IMR-90 (cell line): ENCODE results near the gene ADGRL3. TPM values are rescaled to one million over a fixed set of nuclear protein-coding genes. Genes with fewer than 3 reads are reported as not detected.
"Not testable (repeated sequence)": the region's sequence is repeated elsewhere in the genome, so short reads cannot be mapped to it uniquely, and the experiment has no call there.

Source experiments
- ATAC-seq: fragments of 200-7000 bp; cut with Tn5 transposase; 2 replicates; pipeline ENCODE4 v1.9.1; 2020; ENCODE audit warnings: low read depth, mild to moderate bottlenecking, moderate library complexity
- BruUV-seq: library from RNA; stranded (reverse); fragments of 400-500 nt; replicated peaks from 2 replicates; lab custom pipeline; 2021; lab: Mats Ljungman, UMichigan
- CTCF ChIA-PET: fragments of 300-600 bp; formaldehyde crosslinking; extraction: SDS; loops from one replicate; lab custom pipeline; 2021; ENCODE audit warnings: antibody characterized with exemption; lab: Yijun Ruan, JAX
- POLR2A ChIA-PET: fragments of 300-600 bp; sonication (Branson Sonifier 250); formaldehyde crosslinking; loops from one replicate; lab custom pipeline; 2022; ENCODE audit warnings: antibody characterized with exemption; ENCODE audit not compliant: unreplicated experiment; lab: Charles Lee
- DNase-seq: peaks from one replicate; pipeline ENCODE4 v3.0.0; 2013
- H2AFZ ChIP-seq: replicated peaks from 2 replicates; pipeline ENCODE3; 2013; ENCODE audit warnings: low read length, mild to moderate bottlenecking; ENCODE audit not compliant: poor library complexity
- H2AK5ac ChIP-seq: 2 replicates; pipeline ENCODE4 v1.6.1; 2013; ENCODE audit warnings: low read depth, low read length, inconsistent platforms
- H2AK9ac ChIP-seq: replicated peaks from 2 replicates; pipeline ENCODE3; 2013; ENCODE audit warnings: mild to moderate bottlenecking, low read depth, low read length, moderate library complexity; ENCODE audit not compliant: poor library complexity
- H2BK120ac ChIP-seq: 2 replicates; pipeline ENCODE4 v1.6.1; 2013; ENCODE audit warnings: low read depth, low read length, inconsistent platforms
- H2BK15ac ChIP-seq: 3 replicates; pipeline ENCODE4 v1.6.1; 2013; ENCODE audit warnings: low read depth, low read length, inconsistent platforms
- H2BK20ac ChIP-seq: 2 replicates; pipeline ENCODE4 v1.6.1; 2013; ENCODE audit warnings: low read depth, mild to moderate bottlenecking, inconsistent platforms, low read length, moderate library complexity
- H2BK5ac ChIP-seq: 2 replicates; pipeline ENCODE4 v1.6.1; 2013; ENCODE audit warnings: mild to moderate bottlenecking, low read depth, low read length, inconsistent platforms; ENCODE audit not compliant: poor library complexity, severe bottlenecking
- H3K14ac ChIP-seq: replicated peaks from 2 replicates; pipeline ENCODE4 v1.6.1; 2013; ENCODE audit warnings: low read depth, low read length, inconsistent platforms
- H3K18ac ChIP-seq: 2 replicates; pipeline ENCODE4 v1.6.1; 2013; ENCODE audit warnings: low read depth, low read length, control low read depth
- H3K23ac ChIP-seq: 2 replicates; pipeline ENCODE4 v1.6.1; 2013; ENCODE audit warnings: low read depth, low read length, inconsistent platforms
- H3K27ac ChIP-seq: 2 replicates; pipeline ENCODE4 v1.5.1; 2013; ENCODE audit warnings: mild to moderate bottlenecking, control low read depth, low read length; ENCODE audit not compliant: insufficient read depth
- H3K27me3 ChIP-seq: 2 replicates; pipeline ENCODE4 v1.6.1; 2013; ENCODE audit warnings: low read length; ENCODE audit not compliant: control insufficient read depth, insufficient read depth
- H3K36me3 ChIP-seq: 2 replicates; pipeline ENCODE4 v1.6.1; 2013; ENCODE audit warnings: low read length, mixed read lengths; ENCODE audit not compliant: control insufficient read depth, insufficient read depth
- H3K4ac ChIP-seq: 2 replicates; pipeline ENCODE4 v1.6.1; 2013; ENCODE audit warnings: low read depth, low read length, inconsistent platforms
- H3K4me1 ChIP-seq: 2 replicates; pipeline ENCODE4 v1.6.1; 2013; ENCODE audit warnings: low read length, mixed read lengths; ENCODE audit not compliant: control insufficient read depth, insufficient read depth
- H3K4me2 ChIP-seq: 2 replicates; pipeline ENCODE4 v1.6.1; 2013; ENCODE audit warnings: low read depth, mild to moderate bottlenecking, control low read depth, low read length, moderate library complexity
- H3K4me3 ChIP-seq: 2 replicates; pipeline ENCODE4 v1.5.1; 2013; ENCODE audit warnings: low read depth, mild to moderate bottlenecking, control low read depth, low read length, moderate library complexity; ENCODE audit not compliant: insufficient read depth
- H3K56ac ChIP-seq: 2 replicates; pipeline ENCODE4 v1.6.1; 2013; ENCODE audit warnings: low read length, inconsistent platforms; ENCODE audit not compliant: insufficient read depth; ENCODE audit errors: extremely low read depth
- H3K79me1 ChIP-seq, 2 experiments: 2 replicates each; pipeline ENCODE4 v1.6.1; 2013; ENCODE audit warnings: low read length in 2 of 2, inconsistent platforms in 1 of 2, low read depth in 1 of 2
- H3K9ac ChIP-seq: 2 replicates; pipeline ENCODE4 v1.6.1; 2013; ENCODE audit warnings: low read depth, low read length, control low read depth
- H3K9me1 ChIP-seq: 2 replicates; pipeline ENCODE4 v1.6.1; 2013; ENCODE audit warnings: low read length, inconsistent platforms; ENCODE audit not compliant: insufficient read depth
- H3K9me3 ChIP-seq: 2 replicates; pipeline ENCODE4 v1.6.1; 2013; ENCODE audit warnings: low read length; ENCODE audit not compliant: control insufficient read depth, insufficient read depth
- H4K20me1 ChIP-seq: 2 replicates; pipeline ENCODE4 v1.6.1; 2013; ENCODE audit warnings: low read length, inconsistent platforms; ENCODE audit not compliant: insufficient read depth
- H4K5ac ChIP-seq: 2 replicates; pipeline ENCODE4 v1.6.1; 2013; ENCODE audit warnings: mild to moderate bottlenecking, low read depth, low read length, control low read depth
- H4K8ac ChIP-seq, 2 experiments: 2 replicates each; pipeline ENCODE4 v1.6.1; 2013; ENCODE audit warnings: low read depth in 2 of 2, low read length in 2 of 2, control low read depth in 1 of 2, inconsistent platforms in 1 of 2
- H4K91ac ChIP-seq: 2 replicates; pipeline ENCODE4 v1.6.1; 2013; ENCODE audit warnings: low read depth, low read length, inconsistent platforms; ENCODE audit not compliant: insufficient read depth
- CEBPB ChIP-seq: IDR thresholded peaks from 2 replicates; pipeline ENCODE4 v1.6.1; 2012; ENCODE audit warnings: low read depth, low read length, improper control_type of control experiment
- CHD1 ChIP-seq: IDR thresholded peaks from 2 replicates; pipeline ENCODE4 v1.6.1; 2012; ENCODE audit warnings: low read depth, low read length, improper control_type of control experiment
- RFX5 ChIP-seq: IDR thresholded peaks from 2 replicates; pipeline ENCODE4 v1.8.0; 2012; ENCODE audit warnings: low read depth, mild to moderate bottlenecking, low read length, moderate library complexity
- SMC3 ChIP-seq: fragments of 150-350 bp; IDR thresholded peaks from 2 replicates; pipeline ENCODE4 v1.6.1; 2016; ENCODE audit warnings: low read depth, mild to moderate bottlenecking, antibody characterized with exemption, low read length, moderate library complexity
- WGBS, 2 experiments: methylation state at CpG; one replicate each; pipeline versions ENCODE4 v1.1.5 to v1.1.7; 2013; ENCODE audit warnings: missing lambda C conversion rate in 2 of 2; ENCODE audit not compliant: insufficient read length in 1 of 2; ENCODE audit errors: extremely low coverage in 2 of 2; 5-methylcytosine and 5-hydroxymethylcytosine counted together
- dilution Hi-C: fragments of 300-500 bp; cut with HindIII; formaldehyde crosslinking; loops from one replicate; pipeline ENCODE4 v1.14.3; 2018; ENCODE audit warnings: low sequenced_read_pairs; ENCODE audit not compliant: unreplicated experiment
- in situ Hi-C: fragments of 300-500 bp; cut with MboI; formaldehyde crosslinking; loops from 3 replicates; pipeline ENCODE4 v1.14.3; 2019; ENCODE audit warnings: low sequenced_read_pairs, inconsistent platforms, mixed read lengths
- intact Hi-C: fragments of 100-400 bp; cut with micrococcal nuclease; formaldehyde crosslinking; loops from 2 replicates; pipeline ENCODE4 v1.10.0; 2022
- polyA plus RNA-seq, 3 experiments: library from polyadenylated mRNA; depleted of rRNA; stranded (reverse); fragments of >200 nt; gene quantifications; 2 replicates each; pipeline ENCODE4 v1.2.3, GENCODE V29; 2012; ENCODE audit warnings: low replicate concordance in 1 of 3
- total RNA-seq: library from RNA; depleted of rRNA; stranded (reverse); fragments of >200 nt; gene quantifications from 2 replicates; pipeline ENCODE4 v1.2.3, GENCODE V29; 2012
- TF ChIP-seq, protein P1 (sequence below): fragments of 150-350 bp; IDR thresholded peaks from 2 replicates; pipeline ENCODE4 v1.6.1; 2017; ENCODE audit warnings: mild to moderate bottlenecking, antibody characterized with exemption, low read length, low read depth

ADGRL3 gene
- total and polyA plus RNA-seq, 2 of the 4 experiments (the other 2 are of a cell fraction), result 0.46 to 2.5 TPM

DNA sequence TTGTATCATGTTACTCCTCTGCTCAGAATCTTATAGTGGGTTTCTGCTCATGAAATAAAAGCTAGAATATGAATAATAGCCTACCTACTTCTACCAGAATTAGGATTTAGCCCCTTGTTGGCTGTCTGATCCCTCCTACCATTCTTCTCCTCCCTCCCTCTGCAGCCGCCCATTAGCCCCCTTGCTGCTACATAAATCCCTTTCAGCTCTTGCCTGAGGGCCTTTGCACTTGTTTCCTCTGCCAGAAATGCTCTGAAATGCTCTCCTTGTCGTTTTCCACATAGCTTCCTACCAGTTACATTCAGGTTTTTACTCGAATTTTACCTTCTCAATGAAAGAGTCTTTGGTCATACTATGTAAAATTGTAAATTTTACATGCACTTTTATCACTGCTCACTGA, 159.2 kb downstream of the ADGRL3 start:
- DNase-seq (no peak), ATAC-seq (no peak)
- Histone ChIP-seq H3K4me2 (no peak overlapping the region), H2AK5ac (no peak overlapping the region), H3K56ac (no peak overlapping the region), H3K4me1 (no peaks in the 10 kb centered on the region), H4K8ac (no peak overlapping the region), H3K23ac (no peak overlapping the region), H3K9ac (no peak overlapping the region), H3K27ac (no peak overlapping the region), H4K5ac (no peak overlapping the region), H3K14ac (no peak overlapping the region), H4K20me1 (no peaks in the 10 kb centered on the region), H3K9me1 (no peaks in the 10 kb centered on the region), H3K4me3 (no peak overlapping the region), H3K18ac (no peak overlapping the region), H2BK15ac (no peak overlapping the region), H2AFZ (no peak overlapping the region), H3K36me3 (no peaks in the 10 kb centered on the region), H3K79me1 (no peaks in the 10 kb centered on the region), H3K9me3 (no peaks in the 10 kb centered on the region), H3K27me3 (no peaks in the 10 kb centered on the region), H2BK20ac (no peak overlapping the region), H4K91ac (no peak overlapping the region), H2BK5ac (no peak overlapping the region), H3K4ac (no peak overlapping the region), H2BK120ac (no peak overlapping the region), H2AK9ac (no peak overlapping the region)
- BruUV-seq, result no TSS peak
- CTCF ChIA-PET, result interaction anchor here (1.3 kb wide), 1 partner anchor 14 kb away, joined by 3 read pairs; no protein-coding TSS in a partner anchor
- intact Hi-C loops, result no loop called here
- WGBS, 2 experiments, result no CpG with 5 or more reads among the region's 3 CpGs
- in situ Hi-C loops, result no loop called here
- dilution Hi-C loops, result no loop called here
- POLR2A ChIA-PET, result no interaction called here
- TF ChIP-seq CHD1 (no peak), SMC3 (no peak), CEBPB (no peak), RFX5 (no peak)
- TF ChIP-seq, protein P1, sequence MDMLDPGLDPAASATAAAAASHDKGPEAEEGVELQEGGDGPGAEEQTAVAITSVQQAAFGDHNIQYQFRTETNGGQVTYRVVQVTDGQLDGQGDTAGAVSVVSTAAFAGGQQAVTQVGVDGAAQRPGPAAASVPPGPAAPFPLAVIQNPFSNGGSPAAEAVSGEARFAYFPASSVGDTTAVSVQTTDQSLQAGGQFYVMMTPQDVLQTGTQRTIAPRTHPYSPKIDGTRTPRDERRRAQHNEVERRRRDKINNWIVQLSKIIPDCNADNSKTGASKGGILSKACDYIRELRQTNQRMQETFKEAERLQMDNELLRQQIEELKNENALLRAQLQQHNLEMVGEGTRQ, result no peak

DNA sequence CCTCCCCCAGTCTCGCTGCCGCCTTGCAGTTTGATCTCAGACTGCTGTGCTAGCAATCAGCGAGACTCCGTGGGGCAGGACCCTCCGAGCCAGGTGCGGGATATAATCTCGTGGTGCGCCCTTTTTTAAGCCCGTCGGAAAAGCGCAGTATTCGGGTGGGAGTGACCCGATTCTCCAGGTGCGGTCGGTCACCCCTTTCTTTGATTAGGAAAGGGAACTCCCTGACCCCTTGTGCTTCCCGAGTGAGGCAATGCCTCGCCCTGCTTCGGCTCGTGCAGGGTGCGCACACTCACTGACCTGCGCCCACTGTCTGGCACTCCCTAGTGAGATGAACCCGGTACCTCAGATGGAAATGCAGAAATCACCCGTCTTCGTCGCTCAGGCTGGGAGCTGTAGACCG, 172.7 kb downstream of the ADGRL3 start:
- H2AK5ac ChIP-seq, H3K4ac ChIP-seq, BruUV-seq, POLR2A ChIA-PET, H2AK9ac ChIP-seq, H4K20me1 ChIP-seq, H3K56ac ChIP-seq, H3K4me1 ChIP-seq, H2BK15ac ChIP-seq, DNase-seq, H3K23ac ChIP-seq, H3K9me3 ChIP-seq, H4K91ac ChIP-seq, H3K36me3 ChIP-seq, H3K9me1 ChIP-seq, H3K18ac ChIP-seq, dilution Hi-C loops, H3K79me1 ChIP-seq, H2BK20ac ChIP-seq, H2BK5ac ChIP-seq, H3K27ac ChIP-seq, H3K4me3 ChIP-seq, H3K27me3 ChIP-seq, in situ Hi-C loops, H2AFZ ChIP-seq, H3K4me2 ChIP-seq, CTCF ChIA-PET, H4K8ac ChIP-seq, H3K9ac ChIP-seq, H2BK120ac ChIP-seq, H4K5ac ChIP-seq, ATAC-seq, intact Hi-C loops, H3K14ac ChIP-seq: not testable (repeated sequence)
- 99% methylated on average over 10 of the region's 26 CpGs; no CpG with 5 or more reads in 1 of the 2 experiments for WGBS, 2 experiments
